Smooth muscle cell of the coronary artery (primary cell): ENCODE data around the gene IGHMBP2. TPM values are rescaled to one million over a fixed set of nuclear protein-coding genes. Genes with fewer than 3 reads are reported as not detected.

Experiments used
- total RNA-seq: library from RNA; depleted of rRNA; stranded (reverse); fragments of >200 nt; gene quantifications from 2 replicates; pipeline ENCODE4 v1.2.3, GENCODE V29; 2014; ENCODE audit warnings: low replicate concordance

The IGHMBP2 gene
- total RNA-seq = 6.5 and 9.9 TPM in 2 replicates

DNA sequence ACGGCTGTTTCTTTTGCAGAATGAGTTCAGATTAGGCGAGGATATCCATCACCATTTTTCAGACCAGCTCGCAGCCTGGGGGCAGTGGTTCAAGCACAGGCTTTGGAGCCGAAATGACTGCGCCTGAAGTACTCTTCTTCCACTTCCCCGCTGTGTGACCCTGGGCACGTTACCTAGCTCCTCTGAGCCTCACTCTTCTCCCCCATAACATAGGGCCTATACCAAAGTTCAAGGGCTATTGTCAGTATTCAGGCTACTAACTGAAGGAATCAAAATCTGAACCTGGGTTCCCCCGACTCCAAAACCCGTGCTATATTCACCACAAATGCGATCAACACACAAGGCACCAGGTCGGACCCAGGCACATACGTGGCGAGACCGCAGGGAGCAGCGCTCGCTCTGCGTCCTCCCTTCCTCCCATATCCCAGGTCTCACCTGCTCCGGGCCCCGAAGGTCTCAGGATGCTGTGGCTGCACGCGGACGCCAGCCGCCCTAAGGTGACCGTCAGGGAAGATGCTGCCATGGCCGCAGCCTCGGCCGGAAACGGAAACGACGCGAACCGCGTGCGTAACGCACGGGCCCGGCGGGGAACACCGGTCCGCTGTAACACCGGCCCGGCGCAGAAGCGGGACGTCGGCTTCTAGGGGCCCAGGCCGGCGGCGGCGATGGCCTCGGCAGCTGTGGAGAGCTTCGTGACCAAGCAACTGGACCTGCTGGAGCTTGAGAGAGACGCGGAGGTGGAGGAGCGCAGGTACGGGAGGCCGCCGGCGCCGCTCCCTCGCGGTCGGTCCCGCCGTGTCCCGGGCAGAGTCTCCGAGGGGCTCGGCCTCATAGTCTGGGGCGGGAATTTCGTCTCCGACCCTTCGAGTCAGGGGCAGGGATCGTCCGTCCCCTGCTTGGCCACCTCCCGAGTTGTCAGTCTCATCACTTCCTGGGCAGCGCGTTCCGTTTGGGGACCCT is at the start of gene IGHMBP2, which contains the start of gene MRPL21:
TSS of gene IGHMBP2 (plus strand) at position 604 of the 960 bp plus-strand sequence. CDS start at position 666, 62 bp downstream.
TSS of gene MRPL21 (minus strand) at position 545 of the 960 bp plus-strand sequence. CDS start at position 523, 22 bp downstream.

DNA sequence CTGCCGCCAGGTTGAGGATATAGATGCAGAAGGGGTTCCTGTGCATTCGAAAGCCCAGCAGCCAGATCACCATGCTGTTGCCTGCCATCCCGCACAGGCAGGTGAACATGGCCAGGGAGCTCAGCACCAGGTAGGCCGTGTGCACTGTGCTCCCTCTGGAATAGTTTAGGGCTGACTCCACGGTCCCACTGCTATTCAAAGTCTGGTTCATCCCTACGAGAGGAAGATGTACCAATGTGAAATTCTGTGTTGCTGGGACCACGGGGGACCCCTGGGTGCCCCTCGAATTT is 77.0 kb downstream of the IGHMBP2 start, which contains the start of gene MRGPRD:
TSS of gene MRGPRD (minus strand) at position 211 of the 290 bp plus-strand sequence. CDS start at position 211, 0 bp downstream.

Other genes starting within 250 kb of the IGHMBP2 start
- 0.23 TPM in 1 of 2 replicates, not detected in the other for gene GAL, start 219.3 kb upstream of the IGHMBP2 start, total RNA-seq
- 0.08 TPM in 1 of 2 replicates, not detected in the other for gene TESMIN, start 152.4 kb upstream of the IGHMBP2 start, total RNA-seq
- 33.8 and 35.0 TPM in 2 replicates for gene CPT1A, start 62.0 kb upstream of the IGHMBP2 start, total RNA-seq
- gene MRPL21, start 59 bp upstream of the IGHMBP2 start, total RNA-seq = 48.2 and 82.8 TPM in 2 replicates
- gene MRGPRD, start 77.1 kb downstream of the IGHMBP2 start, total RNA-seq = not detected in 2 replicates
- 2.1 and 23.3 TPM in 2 replicates for gene MRGPRF, start 109.4 kb downstream of the IGHMBP2 start, total RNA-seq
- gene TPCN2, start 145.0 kb downstream of the IGHMBP2 start, total RNA-seq = 4.9 and 8.3 TPM in 2 replicates